HEK293 (cell line): ENCODE data around the gene RNF212.

ENCODE experiments used
- BCL11A ChIP-seq: fragments of 450-650 bp; formaldehyde crosslinking; IDR thresholded peaks from 2 replicates; pipeline ENCODE4 v1.5.1; 2016; ENCODE audit warnings: low read depth, missing biosample characterization, missing genetic modification characterization
- PATZ1 ChIP-seq: fragments of 450-650 bp; formaldehyde crosslinking; IDR thresholded peaks from 2 replicates; pipeline ENCODE4 v1.5.1; 2016; ENCODE audit warnings: missing biosample characterization, missing genetic modification characterization
- ZBTB17 ChIP-seq: fragments of 450-650 bp; formaldehyde crosslinking; IDR thresholded peaks from 2 replicates; pipeline ENCODE4 v1.5.1; 2016; ENCODE audit warnings: missing biosample characterization, missing genetic modification characterization
- ZBTB21 ChIP-seq: fragments of 450-650 bp; formaldehyde crosslinking; IDR thresholded peaks from 2 replicates; pipeline ENCODE4 v1.5.1; 2017; ENCODE audit warnings: missing biosample characterization, missing genetic modification characterization
- ZBTB7A ChIP-seq: fragments of 450-650 bp; formaldehyde crosslinking; IDR thresholded peaks from 2 replicates; pipeline ENCODE4 v1.5.1; 2016; ENCODE audit warnings: low read depth, missing biosample characterization, missing genetic modification characterization
- ZFP41 ChIP-seq: fragments of 450-650 bp; formaldehyde crosslinking; IDR thresholded peaks from 2 replicates; pipeline ENCODE4 v1.5.1; 2016; ENCODE audit warnings: missing biosample characterization, missing genetic modification characterization, borderline replicate concordance
- ZNF138 ChIP-seq: fragments of 450-650 bp; formaldehyde crosslinking; IDR thresholded peaks from 2 replicates; pipeline ENCODE4 v1.5.1; 2016; ENCODE audit warnings: missing biosample characterization, missing genetic modification characterization, borderline replicate concordance
- ZNF19 ChIP-seq: fragments of 450-650 bp; formaldehyde crosslinking; IDR thresholded peaks from 2 replicates; pipeline ENCODE4; 2016; ENCODE audit warnings: missing biosample characterization, missing genetic modification characterization, low read depth
- ZNF280D ChIP-seq: fragments of 450-650 bp; formaldehyde crosslinking; IDR thresholded peaks from 2 replicates; pipeline ENCODE4 v1.5.1; 2016; ENCODE audit warnings: missing biosample characterization, missing genetic modification characterization
- ZNF366 ChIP-seq: fragments of 450-650 bp; formaldehyde crosslinking; conservative IDR thresholded peaks from 2 replicates; pipeline ENCODE4 v1.5.1; 2016; ENCODE audit warnings: missing biosample characterization, missing genetic modification characterization
- ZNF561 ChIP-seq: fragments of 450-650 bp; IDR thresholded peaks from 2 replicates; pipeline ENCODE4 v1.5.1; 2018; ENCODE audit warnings: missing biosample characterization, missing genetic modification characterization, borderline replicate concordance
- TF ChIP-seq, protein P1 (sequence below): fragments of 450-650 bp; formaldehyde crosslinking; IDR thresholded peaks from 2 replicates; pipeline ENCODE4 v1.5.1; 2016; ENCODE audit warnings: missing biosample characterization, missing genetic modification characterization
- TF ChIP-seq, protein P2 (sequence below): fragments of 450-650 bp; formaldehyde crosslinking; IDR thresholded peaks from 2 replicates; pipeline ENCODE4 v1.5.1; 2016; ENCODE audit warnings: missing biosample characterization, missing genetic modification characterization
- TF ChIP-seq, protein P3 (sequence below): fragments of 450-650 bp; formaldehyde crosslinking; IDR thresholded peaks from 2 replicates; pipeline ENCODE4 v1.5.1; 2016; ENCODE audit warnings: missing biosample characterization, missing genetic modification characterization

GRCh38 chr4:1078490-1078889, 34.9 kb downstream of the RNF212 start:
- TF ChIP-seq, protein P1, sequence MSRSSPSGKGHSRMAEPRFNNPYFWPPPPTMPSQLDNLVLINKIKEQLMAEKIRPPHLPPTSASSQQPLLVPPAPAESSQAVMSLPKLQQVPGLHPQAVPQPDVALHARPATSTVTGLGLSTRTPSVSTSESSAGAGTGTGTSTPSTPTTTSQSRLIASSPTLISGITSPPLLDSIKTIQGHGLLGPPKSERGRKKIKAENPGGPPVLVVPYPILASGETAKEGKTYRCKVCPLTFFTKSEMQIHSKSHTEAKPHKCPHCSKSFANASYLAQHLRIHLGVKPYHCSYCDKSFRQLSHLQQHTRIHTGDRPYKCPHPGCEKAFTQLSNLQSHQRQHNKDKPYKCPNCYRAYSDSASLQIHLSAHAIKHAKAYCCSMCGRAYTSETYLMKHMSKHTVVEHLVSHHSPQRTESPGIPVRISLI (tag by site-specific recombination): no peak
- TF ChIP-seq, protein P2, sequence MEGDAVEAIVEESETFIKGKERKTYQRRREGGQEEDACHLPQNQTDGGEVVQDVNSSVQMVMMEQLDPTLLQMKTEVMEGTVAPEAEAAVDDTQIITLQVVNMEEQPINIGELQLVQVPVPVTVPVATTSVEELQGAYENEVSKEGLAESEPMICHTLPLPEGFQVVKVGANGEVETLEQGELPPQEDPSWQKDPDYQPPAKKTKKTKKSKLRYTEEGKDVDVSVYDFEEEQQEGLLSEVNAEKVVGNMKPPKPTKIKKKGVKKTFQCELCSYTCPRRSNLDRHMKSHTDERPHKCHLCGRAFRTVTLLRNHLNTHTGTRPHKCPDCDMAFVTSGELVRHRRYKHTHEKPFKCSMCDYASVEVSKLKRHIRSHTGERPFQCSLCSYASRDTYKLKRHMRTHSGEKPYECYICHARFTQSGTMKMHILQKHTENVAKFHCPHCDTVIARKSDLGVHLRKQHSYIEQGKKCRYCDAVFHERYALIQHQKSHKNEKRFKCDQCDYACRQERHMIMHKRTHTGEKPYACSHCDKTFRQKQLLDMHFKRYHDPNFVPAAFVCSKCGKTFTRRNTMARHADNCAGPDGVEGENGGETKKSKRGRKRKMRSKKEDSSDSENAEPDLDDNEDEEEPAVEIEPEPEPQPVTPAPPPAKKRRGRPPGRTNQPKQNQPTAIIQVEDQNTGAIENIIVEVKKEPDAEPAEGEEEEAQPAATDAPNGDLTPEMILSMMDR (tag by site-specific recombination): no peak
- TF ChIP-seq ZFP41 (tag by site-specific recombination) (no peak), BCL11A (tag by site-specific recombination) (no peak), ZBTB17 (tag by site-specific recombination) (no peak), ZNF138 (no peak), PATZ1 (tag by site-specific recombination) (no peak), ZNF19 (tag by site-specific recombination) (no peak), ZNF561 (tag by site-specific recombination) (no peak), ZNF280D (tag by site-specific recombination) (no peak), ZBTB7A (no peak), ZBTB21 (tag by site-specific recombination) (no peak), ZNF366 (tag by site-specific recombination) (no peak)
- TF ChIP-seq, protein P3, sequence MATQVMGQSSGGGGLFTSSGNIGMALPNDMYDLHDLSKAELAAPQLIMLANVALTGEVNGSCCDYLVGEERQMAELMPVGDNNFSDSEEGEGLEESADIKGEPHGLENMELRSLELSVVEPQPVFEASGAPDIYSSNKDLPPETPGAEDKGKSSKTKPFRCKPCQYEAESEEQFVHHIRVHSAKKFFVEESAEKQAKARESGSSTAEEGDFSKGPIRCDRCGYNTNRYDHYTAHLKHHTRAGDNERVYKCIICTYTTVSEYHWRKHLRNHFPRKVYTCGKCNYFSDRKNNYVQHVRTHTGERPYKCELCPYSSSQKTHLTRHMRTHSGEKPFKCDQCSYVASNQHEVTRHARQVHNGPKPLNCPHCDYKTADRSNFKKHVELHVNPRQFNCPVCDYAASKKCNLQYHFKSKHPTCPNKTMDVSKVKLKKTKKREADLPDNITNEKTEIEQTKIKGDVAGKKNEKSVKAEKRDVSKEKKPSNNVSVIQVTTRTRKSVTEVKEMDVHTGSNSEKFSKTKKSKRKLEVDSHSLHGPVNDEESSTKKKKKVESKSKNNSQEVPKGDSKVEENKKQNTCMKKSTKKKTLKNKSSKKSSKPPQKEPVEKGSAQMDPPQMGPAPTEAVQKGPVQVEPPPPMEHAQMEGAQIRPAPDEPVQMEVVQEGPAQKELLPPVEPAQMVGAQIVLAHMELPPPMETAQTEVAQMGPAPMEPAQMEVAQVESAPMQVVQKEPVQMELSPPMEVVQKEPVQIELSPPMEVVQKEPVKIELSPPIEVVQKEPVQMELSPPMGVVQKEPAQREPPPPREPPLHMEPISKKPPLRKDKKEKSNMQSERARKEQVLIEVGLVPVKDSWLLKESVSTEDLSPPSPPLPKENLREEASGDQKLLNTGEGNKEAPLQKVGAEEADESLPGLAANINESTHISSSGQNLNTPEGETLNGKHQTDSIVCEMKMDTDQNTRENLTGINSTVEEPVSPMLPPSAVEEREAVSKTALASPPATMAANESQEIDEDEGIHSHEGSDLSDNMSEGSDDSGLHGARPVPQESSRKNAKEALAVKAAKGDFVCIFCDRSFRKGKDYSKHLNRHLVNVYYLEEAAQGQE (tag by site-specific recombination): no peak
